GM13976 (cell line): ENCODE measurements around the gene KCNQ1.

Experiments
- DNase-seq: peaks from one replicate; pipeline ENCODE4 v3.0.0; 2012; ENCODE audit warnings: low spot score
- in situ Hi-C: fragments of 300-500 bp; cut with MboI; formaldehyde crosslinking; loops from one replicate; pipeline ENCODE4 v1.12.0; 2022; ENCODE audit warnings: low sequenced_read_pairs, mixed read lengths, inconsistent platforms; ENCODE audit not compliant: unreplicated experiment
- TF ChIP-seq, protein P1 (sequence below): IDR thresholded peaks from 2 replicates; pipeline ENCODE4 v1.5.1; 2012; ENCODE audit warnings: borderline replicate concordance, mild to moderate bottlenecking; ENCODE audit not compliant: insufficient read depth; ENCODE audit errors: extremely low read depth, missing control alignments, control extremely low read depth

KCNQ1 gene

GRCh38 chr11:2878782-2879181, 434.0 kb downstream of the KCNQ1 start:
- no peak for DNase-seq
- TF ChIP-seq, protein P1, sequence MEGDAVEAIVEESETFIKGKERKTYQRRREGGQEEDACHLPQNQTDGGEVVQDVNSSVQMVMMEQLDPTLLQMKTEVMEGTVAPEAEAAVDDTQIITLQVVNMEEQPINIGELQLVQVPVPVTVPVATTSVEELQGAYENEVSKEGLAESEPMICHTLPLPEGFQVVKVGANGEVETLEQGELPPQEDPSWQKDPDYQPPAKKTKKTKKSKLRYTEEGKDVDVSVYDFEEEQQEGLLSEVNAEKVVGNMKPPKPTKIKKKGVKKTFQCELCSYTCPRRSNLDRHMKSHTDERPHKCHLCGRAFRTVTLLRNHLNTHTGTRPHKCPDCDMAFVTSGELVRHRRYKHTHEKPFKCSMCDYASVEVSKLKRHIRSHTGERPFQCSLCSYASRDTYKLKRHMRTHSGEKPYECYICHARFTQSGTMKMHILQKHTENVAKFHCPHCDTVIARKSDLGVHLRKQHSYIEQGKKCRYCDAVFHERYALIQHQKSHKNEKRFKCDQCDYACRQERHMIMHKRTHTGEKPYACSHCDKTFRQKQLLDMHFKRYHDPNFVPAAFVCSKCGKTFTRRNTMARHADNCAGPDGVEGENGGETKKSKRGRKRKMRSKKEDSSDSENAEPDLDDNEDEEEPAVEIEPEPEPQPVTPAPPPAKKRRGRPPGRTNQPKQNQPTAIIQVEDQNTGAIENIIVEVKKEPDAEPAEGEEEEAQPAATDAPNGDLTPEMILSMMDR = no peak
- in situ Hi-C loops = loop anchor here (10.0 kb wide), 1 partner anchor 444 kb away; no protein-coding TSS in a partner anchor

DNA sequence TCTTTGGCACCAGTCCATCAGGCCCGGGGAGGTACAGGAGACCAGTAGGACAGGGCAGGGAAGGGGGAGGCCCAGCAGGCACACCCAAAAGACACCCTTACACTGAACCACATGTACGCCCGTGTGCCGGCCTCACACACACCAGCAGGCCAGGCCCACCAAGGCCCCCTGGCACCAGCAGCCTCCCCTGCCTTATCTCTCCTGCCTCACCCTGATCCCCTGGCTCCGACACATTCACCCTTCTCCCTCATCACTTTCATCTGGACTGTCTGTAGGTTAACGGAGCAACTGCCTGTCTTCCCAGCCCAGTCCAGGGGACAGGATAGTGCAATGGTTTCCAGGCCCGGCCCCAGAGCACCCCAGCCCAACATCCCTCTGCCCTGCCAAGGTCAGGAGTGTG, 435.8 kb downstream of the KCNQ1 start:
- no peak for DNase-seq
- in situ Hi-C loops = no loop called here
- TF ChIP-seq, protein P1 = no peak

DNA sequence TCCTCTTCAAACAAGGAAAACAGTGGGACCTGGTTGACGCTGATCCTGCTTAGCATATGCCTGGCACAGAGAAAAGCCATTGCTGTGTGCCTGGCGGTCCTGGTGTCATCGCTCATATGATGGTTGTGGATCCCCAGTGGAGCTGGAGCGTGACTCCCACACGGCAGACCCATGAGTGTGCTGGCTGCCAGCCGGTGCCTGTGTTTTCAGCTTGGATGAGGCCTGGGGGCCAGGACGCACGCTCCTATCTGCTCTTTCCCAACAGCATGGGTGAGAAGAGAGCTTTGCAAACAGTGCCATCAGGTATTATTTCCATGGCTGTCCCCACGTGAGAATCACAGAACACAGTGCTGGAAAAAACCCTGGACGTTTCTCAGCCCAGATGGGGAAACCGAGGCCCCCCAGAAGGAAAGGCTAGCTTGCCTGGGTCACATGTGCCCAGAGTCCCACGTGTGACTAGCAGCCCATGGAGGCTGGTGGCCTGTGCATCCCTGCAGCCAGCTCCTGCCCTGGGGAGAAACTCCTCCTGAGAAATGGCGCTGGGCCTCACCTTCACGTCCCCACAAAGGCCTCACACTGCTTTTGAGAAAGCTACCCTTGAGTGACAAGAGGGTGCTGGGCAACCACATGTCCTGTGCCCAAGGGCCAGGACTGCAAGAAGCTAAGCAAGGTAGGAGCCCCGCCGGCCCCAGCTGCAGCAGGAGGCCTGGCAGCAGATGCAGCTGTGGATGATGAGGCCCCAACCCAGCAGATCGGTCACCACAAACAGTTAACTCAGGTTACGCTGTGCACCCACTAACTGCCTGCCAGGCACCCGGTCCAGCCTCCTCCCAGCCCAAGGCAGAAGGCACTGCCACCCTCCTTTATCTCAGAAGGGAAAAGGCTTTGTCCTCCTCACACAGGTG, 436.5 kb downstream of the KCNQ1 start:
- in situ Hi-C loops = no loop called here
- TF ChIP-seq, protein P1 = no peak
- DNase-seq = no peak

DNA sequence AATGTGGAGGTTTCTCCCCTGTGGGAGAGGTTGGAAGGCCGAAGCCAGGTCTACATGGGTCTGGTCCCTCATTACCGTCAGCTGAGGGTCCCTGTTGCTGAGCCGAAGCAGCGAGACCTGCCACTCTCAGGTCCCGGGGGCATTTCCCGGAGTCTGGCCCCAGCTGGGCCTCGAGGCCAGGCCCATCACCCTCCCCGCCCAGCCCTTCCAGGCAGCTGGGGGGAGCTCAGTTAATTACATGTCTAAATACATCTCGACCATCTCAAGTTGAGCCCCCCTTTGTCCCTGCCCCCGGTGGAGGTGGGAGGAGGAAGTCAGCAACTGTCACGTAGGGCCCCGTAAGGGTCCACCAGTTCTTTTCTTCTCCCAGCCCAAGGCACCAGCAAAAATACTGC, 437.2 kb downstream of the KCNQ1 start:
- TF ChIP-seq, protein P1 = no peak
- in situ Hi-C loops = no loop called here
- DNase-seq = no peak

- DNase-seq = no peak
- in situ Hi-C loops = no loop called here
- TF ChIP-seq, protein P1 = no peak
Observed at GRCh38 chr11:2882396-2883110, 437.7 kb downstream of the KCNQ1 start.

- TF ChIP-seq, protein P1 = no peak
- no peak for DNase-seq
- in situ Hi-C loops = no loop called here
Observed at GRCh38 chr11:2883640-2883978, 438.8 kb downstream of the KCNQ1 start.
